Measurements from ENCODE around the gene RNF157. TPM values are rescaled to one million over a fixed set of nuclear protein-coding genes. Genes with fewer than 3 reads are reported as not detected.

The RNF157 gene
- total and polyA plus RNA-seq, 4 donors, result 0.36 to 3.8 (median 1.8) TPM

DNA sequence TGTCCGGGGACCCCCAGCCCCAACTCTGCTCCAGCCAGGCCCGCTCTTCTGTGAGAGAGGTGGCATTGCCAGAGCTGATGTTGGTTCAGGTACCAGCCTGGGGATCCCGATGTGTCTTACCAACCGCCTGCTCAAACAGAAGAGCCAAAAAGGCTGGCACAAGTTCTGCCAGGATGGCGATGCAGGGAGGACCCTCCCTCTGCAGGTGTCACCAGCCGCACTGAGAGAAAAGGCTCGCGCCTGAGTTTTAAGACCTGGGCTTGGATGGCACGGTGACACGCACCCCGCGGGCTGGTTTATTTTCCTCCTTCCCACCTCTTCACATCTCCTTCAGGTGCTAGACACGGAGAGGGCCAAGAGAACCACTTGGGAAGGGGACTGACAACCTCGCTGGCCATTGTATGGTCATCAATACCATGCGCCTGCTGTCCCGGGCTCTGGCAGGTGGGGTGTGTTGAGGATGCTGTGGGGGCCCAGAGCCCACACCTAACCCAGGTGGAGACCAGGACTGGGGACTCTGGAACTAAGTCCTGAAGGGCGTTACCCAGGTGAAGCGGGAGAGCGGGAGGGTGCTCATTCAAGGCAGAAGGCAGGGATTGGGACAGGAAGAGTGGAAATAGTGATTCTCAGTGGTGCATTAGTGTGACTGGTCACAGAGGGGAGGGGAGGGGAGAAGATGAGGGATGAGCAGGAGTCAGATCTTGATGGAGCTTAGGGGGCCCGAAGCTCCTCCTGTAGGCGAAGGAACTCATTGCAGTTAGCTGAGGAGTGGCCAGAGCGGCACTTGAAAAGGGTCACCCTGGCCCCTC is 115.5 kb downstream of the RNF157 start:
- Histone ChIP-seq H3K4me3 (ENCODE audit: low read length in 2 of 2) (no peak overlapping the region), H3K27me3 (ENCODE audit: control insufficient read depth in 1 of 2, insufficient read depth in 2 of 2, low read length in 1 of 2) (no peaks in the 10 kb centered on the region), H3K27ac (ENCODE audit: low read depth in 1 of 2, low read length in 2 of 2) (no peak overlapping the region), H3K9me3 (ENCODE audit: control insufficient read depth, low read length) (no peaks in the 10 kb centered on the region), H3K36me3 (ENCODE audit: control insufficient read depth in 1 of 2, insufficient read depth in 2 of 2, low read length in 1 of 2) (no peaks in the 10 kb centered on the region), H3K4me1 (ENCODE audit: control insufficient read depth in 1 of 2, insufficient read depth in 2 of 2, low read length in 2 of 2) (no peaks in the 10 kb centered on the region)
- no peak for ATAC-seq (ENCODE audit: low FRiP score)
- DNase-seq, result no peak
- WGBS, 2 donors, result 86 to 92% methylated on average over 20 to 22 of the region's 22 CpGs
- intact Hi-C loops (cut with DNase I), result loop anchor here (5.0 kb wide), 3 partner anchors 58 to 173 kb away; no protein-coding TSS in a partner anchor

DNA sequence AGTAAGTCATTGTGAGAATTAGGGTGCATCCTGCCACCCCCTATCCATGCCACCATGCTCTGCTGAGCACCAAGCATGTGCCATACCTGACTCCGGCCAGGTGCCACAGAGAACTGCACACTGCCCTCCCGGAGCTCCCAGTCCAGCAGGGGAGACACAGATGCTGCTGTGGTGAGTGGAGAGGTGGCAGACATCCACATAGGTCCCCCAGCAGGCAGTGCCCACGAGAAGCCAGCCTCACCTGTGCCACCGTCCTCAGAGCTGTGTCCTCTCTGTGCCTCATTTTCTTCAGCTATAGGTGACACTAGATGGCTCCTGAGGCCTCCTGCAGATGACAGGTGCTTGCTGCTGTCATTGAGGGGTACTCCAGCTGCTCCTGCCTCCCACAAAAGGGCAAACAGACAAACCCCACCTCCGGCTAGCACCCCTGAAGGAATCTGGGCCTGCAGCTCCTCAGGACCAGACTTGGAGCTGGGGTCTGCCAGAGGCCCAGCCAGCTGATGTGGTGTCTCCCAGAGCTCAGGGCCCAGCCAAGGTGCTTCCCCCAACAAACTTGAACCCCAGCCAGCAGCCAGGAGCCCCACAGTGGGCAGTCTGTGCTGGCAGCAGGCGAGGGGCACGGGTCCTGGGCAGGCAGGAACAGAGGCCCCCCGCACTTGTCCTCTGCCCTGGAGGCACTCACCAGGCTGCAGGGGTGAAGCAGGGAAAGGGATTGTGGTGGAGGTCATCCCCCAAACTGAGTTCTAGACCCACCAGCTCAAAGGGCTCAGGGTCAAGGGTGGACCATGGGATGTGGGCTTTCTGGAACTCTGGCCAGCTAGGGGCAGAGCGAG is 116.3 kb downstream of the RNF157 start:
- no peak for DNase-seq
- Histone ChIP-seq H3K27ac (ENCODE audit: low read depth in 1 of 2, low read length in 2 of 2) (no peak overlapping the region), H3K4me3 (ENCODE audit: low read length in 2 of 2) (no peak overlapping the region), H3K4me1 (ENCODE audit: control insufficient read depth in 1 of 2, insufficient read depth in 2 of 2, low read length in 2 of 2) (no peaks in the 10 kb centered on the region), H3K36me3 (ENCODE audit: control insufficient read depth in 1 of 2, insufficient read depth in 2 of 2, low read length in 1 of 2) (no peaks in the 10 kb centered on the region), H3K9me3 (ENCODE audit: control insufficient read depth, low read length) (no peaks in the 10 kb centered on the region), H3K27me3 (ENCODE audit: control insufficient read depth in 1 of 2, insufficient read depth in 2 of 2, low read length in 1 of 2) (no peaks in the 10 kb centered on the region)
- no peak for ATAC-seq (ENCODE audit: low FRiP score)
- intact Hi-C loops (cut with DNase I), result loop anchor here (2.0 to 5.0 kb wide), 4 partner anchors 23 to 173 kb away; no protein-coding TSS in a partner anchor
- WGBS, 2 donors, result 65 to 83% methylated on average over 9 of the region's 9 CpGs

DNA sequence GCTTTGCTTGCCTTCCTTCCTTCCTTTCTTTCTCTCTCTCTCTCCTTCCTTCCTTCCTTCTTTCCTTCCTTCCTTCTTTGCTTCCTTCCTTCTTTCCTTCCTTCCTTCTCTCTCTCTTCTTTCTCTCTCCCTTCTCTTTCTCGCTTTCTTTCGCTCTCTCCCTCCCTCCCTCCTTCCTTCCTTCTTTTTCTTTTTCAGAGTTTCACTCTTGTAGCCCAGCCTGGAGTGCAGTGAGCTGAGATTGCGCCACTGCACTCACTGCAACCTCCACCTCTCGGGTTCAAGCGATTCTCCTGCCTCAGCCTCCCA is 117.1 kb downstream of the RNF157 start:
- Histone ChIP-seq H3K36me3 (ENCODE audit: control insufficient read depth in 1 of 2, insufficient read depth in 2 of 2, low read length in 1 of 2) (no peaks in the 10 kb centered on the region), H3K4me1 (ENCODE audit: control insufficient read depth in 1 of 2, insufficient read depth in 2 of 2, low read length in 2 of 2) (no peaks in the 10 kb centered on the region), H3K27me3 (ENCODE audit: control insufficient read depth in 1 of 2, insufficient read depth in 2 of 2, low read length in 1 of 2) (no peaks in the 10 kb centered on the region), H3K4me3 (ENCODE audit: low read length in 2 of 2) (no peak overlapping the region), H3K9me3 (ENCODE audit: control insufficient read depth, low read length) (no peaks in the 10 kb centered on the region), H3K27ac (ENCODE audit: low read depth in 1 of 2, low read length in 2 of 2) (no peak overlapping the region)
- DNase-seq, result no peak
- ATAC-seq (ENCODE audit: low FRiP score), result no peak
- WGBS, 2 donors, result 79 to 87% methylated on average over 5 of the region's 5 CpGs
- intact Hi-C loops (cut with DNase I), result loop anchor here (2.0 to 5.0 kb wide), 4 partner anchors 24 to 174 kb away; no protein-coding TSS in a partner anchor

DNA sequence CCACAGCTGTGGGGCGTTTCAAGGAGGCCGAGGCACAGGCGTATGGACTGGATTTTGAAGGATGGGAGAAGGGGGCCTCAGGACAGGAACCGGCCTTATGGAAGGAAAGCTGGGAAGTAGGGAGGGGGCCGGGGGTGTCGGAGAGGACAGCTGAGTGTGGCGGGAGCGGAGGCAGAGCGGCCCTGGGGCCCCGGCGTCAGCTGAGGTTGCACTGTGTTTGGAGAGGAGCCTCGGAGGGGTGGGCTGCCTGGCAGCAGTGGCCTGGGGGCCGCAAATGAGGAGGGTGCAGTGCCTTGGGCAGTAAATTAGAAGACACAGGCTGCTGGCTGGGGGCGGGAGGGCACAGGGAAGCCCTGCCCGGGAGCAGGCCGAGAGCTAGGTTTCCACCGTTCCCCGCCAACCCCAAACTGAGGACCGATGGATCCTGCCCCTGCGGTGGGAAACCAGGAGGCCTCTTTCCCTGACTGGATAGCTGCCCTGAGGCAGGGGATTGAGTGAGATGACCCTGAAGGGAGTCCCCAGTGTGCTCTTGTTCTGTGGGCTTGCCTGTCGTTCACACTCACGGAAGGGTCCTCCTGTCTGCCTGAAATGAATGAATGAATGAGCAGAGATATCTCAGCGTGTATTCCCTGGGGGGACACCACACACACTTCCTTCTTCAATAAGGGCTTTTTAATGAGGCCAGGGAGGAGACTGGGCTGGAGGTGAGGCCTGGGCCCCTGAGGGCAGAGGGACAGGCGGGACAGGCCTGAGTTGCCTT is 117.7 kb downstream of the RNF157 start:
- H3K36me3 ChIP-seq (ENCODE audit: control insufficient read depth in 1 of 2, insufficient read depth in 2 of 2, low read length in 1 of 2), result no peaks in the 10 kb centered on the region
- 92% methylated on average over 24 of the region's 24 CpGs for WGBS, 2 donors
- no peak overlapping the region for H3K27ac ChIP-seq (ENCODE audit: low read depth in 1 of 2, low read length in 2 of 2)
- H3K4me1 ChIP-seq (ENCODE audit: control insufficient read depth in 1 of 2, insufficient read depth in 2 of 2, low read length in 2 of 2), result no peaks in the 10 kb centered on the region
- H3K4me3 ChIP-seq (ENCODE audit: low read length in 2 of 2), result no peak overlapping the region
- no peaks in the 10 kb centered on the region for H3K27me3 ChIP-seq (ENCODE audit: control insufficient read depth in 1 of 2, insufficient read depth in 2 of 2, low read length in 1 of 2)
- DNase-seq, result no peak
- ATAC-seq (ENCODE audit: low FRiP score), result peak; percentile 39
- H3K9me3 ChIP-seq (ENCODE audit: control insufficient read depth, low read length), result no peaks in the 10 kb centered on the region
- intact Hi-C loops (cut with DNase I), result loop anchor here (2.0 to 5.0 kb wide), 4 partner anchors 24 to 175 kb away; no protein-coding TSS in a partner anchor

DNA sequence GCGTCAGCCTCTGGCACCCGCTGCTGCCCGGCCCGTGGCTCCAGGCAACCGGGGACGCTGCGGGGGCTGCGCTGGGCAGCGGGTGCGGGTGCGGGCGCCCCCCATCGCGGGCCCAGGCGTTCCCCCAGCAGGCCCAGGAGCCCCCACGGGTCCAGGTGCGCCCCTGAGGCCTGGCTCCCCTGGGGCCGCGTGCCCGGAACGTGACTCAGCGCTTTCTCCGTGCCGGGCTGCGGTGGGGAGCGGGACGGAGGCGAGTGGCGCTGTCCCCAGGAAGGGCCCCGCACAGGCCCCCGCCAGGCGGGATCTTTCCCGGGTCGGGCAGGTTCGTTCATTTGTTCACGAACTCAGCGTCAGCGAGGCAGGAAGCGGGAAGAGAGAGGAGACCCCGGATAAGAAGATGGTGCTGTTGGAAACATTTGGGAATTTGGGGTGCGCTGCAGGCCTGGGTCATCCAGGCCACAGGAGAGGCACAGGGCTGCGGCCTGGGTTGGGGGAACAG is 118.3 kb downstream of the RNF157 start:
- H3K4me3 ChIP-seq (ENCODE audit: low read length in 2 of 2), result peak overlapping the region in 1 of 2 donors; percentile 15
- no peaks in the 10 kb centered on the region for H3K4me1 ChIP-seq (ENCODE audit: control insufficient read depth in 1 of 2, insufficient read depth in 2 of 2, low read length in 2 of 2)
- H3K36me3 ChIP-seq (ENCODE audit: control insufficient read depth in 1 of 2, insufficient read depth in 2 of 2, low read length in 1 of 2), result no peaks in the 10 kb centered on the region
- WGBS, 2 donors, result 15 to 20% methylated on average over 29 to 42 of the region's 42 CpGs
- ATAC-seq (ENCODE audit: low FRiP score) (peak; percentile 34), DNase-seq (peak in 1 of 2 donors; percentile 86)
- intact Hi-C loops (cut with DNase I), result loop anchor here (1.0 to 5.0 kb wide), 6 partner anchors 25 to 175 kb away; no protein-coding TSS in a partner anchor
- no peaks in the 10 kb centered on the region for H3K9me3 ChIP-seq (ENCODE audit: control insufficient read depth, low read length)
- H3K27me3 ChIP-seq (ENCODE audit: control insufficient read depth in 1 of 2, insufficient read depth in 2 of 2, low read length in 1 of 2), result no peaks in the 10 kb centered on the region
- no peak overlapping the region for H3K27ac ChIP-seq (ENCODE audit: low read depth in 1 of 2, low read length in 2 of 2)

DNA sequence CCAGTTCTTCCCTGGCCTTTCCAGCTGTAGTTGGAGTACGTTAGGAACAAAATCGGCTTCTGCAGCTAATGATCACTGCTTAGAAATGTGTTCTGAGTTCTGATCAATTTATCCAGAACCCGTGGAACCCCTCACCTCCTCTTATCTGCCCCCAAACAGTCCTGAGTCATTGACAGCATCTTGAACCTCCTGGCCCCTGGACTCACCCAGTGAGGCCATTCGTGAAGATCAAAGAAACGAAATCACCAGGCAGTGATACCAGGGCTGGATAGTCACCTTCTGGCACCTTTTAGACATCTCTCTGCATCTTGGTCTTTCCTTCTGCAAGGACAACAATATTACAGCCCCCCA is 119.7 kb downstream of the RNF157 start:
- Histone ChIP-seq H3K9me3 (ENCODE audit: control insufficient read depth, low read length) (no peaks in the 10 kb centered on the region), H3K36me3 (ENCODE audit: control insufficient read depth in 1 of 2, insufficient read depth in 2 of 2, low read length in 1 of 2) (no peaks in the 10 kb centered on the region), H3K27me3 (ENCODE audit: control insufficient read depth in 1 of 2, insufficient read depth in 2 of 2, low read length in 1 of 2) (no peaks in the 10 kb centered on the region), H3K27ac (ENCODE audit: low read depth in 1 of 2, low read length in 2 of 2) (no peak overlapping the region), H3K4me1 (ENCODE audit: control insufficient read depth in 1 of 2, insufficient read depth in 2 of 2, low read length in 2 of 2) (no peaks in the 10 kb centered on the region), H3K4me3 (ENCODE audit: low read length in 2 of 2) (no peak overlapping the region)
- DNase-seq, result no peak
- 84 to 88% methylated on average over 5 of the region's 5 CpGs for WGBS, 2 donors
- intact Hi-C loops (cut with DNase I), result loop anchor here (1.0 to 5.0 kb wide), 5 partner anchors 62 to 177 kb away; no protein-coding TSS in a partner anchor
- no peak for ATAC-seq (ENCODE audit: low FRiP score)

DNA sequence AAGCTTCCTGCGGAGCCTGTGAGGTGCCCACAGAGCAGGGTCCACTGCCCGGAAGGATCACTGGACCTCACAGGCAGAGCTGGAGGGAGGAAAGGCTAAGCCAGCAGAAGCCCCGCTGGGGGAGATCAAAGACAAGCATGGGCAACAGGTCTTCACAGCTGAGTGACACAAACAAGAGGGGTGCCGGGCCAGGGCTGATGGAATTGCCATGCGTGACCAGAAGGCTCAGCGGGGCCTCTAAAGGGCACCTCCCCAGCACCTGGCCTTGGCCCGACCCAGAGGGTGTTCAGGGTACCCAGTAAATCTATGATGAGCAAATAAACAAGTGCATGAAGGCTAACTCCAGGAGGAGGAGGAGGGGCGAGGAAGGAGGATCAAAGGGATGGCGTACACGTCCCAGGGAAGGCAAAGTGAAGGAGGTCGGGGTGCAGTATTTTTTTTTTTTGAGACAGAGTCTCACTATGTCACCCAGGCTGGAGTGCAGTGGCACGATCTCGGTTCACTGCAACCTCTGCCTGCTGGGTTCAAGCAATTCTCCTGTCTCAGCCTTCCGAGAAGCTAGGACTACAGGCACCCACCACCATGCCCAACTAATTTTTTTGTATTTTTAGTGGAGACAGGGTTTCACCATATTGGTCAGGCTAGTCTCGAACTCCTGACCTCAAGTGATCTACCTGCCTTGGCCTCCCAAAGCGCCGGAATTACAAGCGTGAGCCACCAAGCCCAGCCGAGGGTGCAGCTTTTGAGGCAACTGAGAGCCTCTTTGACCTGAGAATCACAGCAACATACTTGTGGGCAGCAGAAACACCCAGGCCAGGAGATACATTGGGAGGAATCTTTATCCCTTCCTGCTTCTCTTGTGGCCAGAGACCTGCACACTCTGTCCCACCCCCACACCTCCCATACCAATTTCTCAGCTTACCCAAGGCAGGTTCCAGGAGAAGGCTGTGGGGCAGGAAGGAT is 120.6 kb downstream of the RNF157 start:
- Histone ChIP-seq H3K9me3 (ENCODE audit: control insufficient read depth, low read length) (no peaks in the 10 kb centered on the region), H3K4me3 (ENCODE audit: low read length in 2 of 2) (no peak overlapping the region), H3K36me3 (ENCODE audit: control insufficient read depth in 1 of 2, insufficient read depth in 2 of 2, low read length in 1 of 2) (no peaks in the 10 kb centered on the region), H3K27me3 (ENCODE audit: control insufficient read depth in 1 of 2, insufficient read depth in 2 of 2, low read length in 1 of 2) (no peaks in the 10 kb centered on the region), H3K27ac (ENCODE audit: low read depth in 1 of 2, low read length in 2 of 2) (no peak overlapping the region), H3K4me1 (ENCODE audit: control insufficient read depth in 1 of 2, insufficient read depth in 2 of 2, low read length in 2 of 2) (no peaks in the 10 kb centered on the region)
- no peak for DNase-seq
- intact Hi-C loops (cut with DNase I), result loop anchor here (2.0 to 5.0 kb wide), 4 partner anchors 63 to 178 kb away; no protein-coding TSS in a partner anchor
- WGBS, 2 donors, result 77 to 79% methylated on average over 19 of the region's 19 CpGs
- ATAC-seq (ENCODE audit: low FRiP score), result no peak

Measured in aorta (tissue), 5 donors.